NCI-H526 treated with DMSO at 0.1 percent for 48 hours (cell line): Measurements from ENCODE around the gene HSD17B13.
A peak's percentile ranks its signal among the peaks of the same experiment; 100 is the strongest.
"Not testable (repeated sequence)": the region's sequence is repeated elsewhere in the genome, so short reads cannot be mapped to it uniquely, and the experiment has no call there.

Experiments
- DNase-seq: peaks from one replicate; lab custom pipeline; 2025; lab: John Stamatoyannopoulos, UW

The HSD17B13 gene

GRCh38 chr4:87315000-87315399 is 7.7 kb downstream of the HSD17B13 start:
- DNase-seq = not testable (repeated sequence)

GRCh38 chr4:87313756-87314155 is 8.9 kb downstream of the HSD17B13 start:
- no peak for DNase-seq

- DNase-seq = no peak
These were observed 11.0 kb downstream of the HSD17B13 start for GRCh38 chr4:87311684-87312083.

GRCh38 chr4:87310691-87311335 is 11.9 kb downstream of the HSD17B13 start:
- no peak for DNase-seq

GRCh38 chr4:87309625-87310024 is 13.1 kb downstream of the HSD17B13 start:
- no peak for DNase-seq

- DNase-seq = no peak
These were observed 16.6 kb downstream of the HSD17B13 start for GRCh38 chr4:87306056-87306455.

- no peak for DNase-seq
These were observed 17.1 kb downstream of the HSD17B13 start for GRCh38 chr4:87305562-87305961.

- DNase-seq = no peak
These were observed 17.8 kb downstream of the HSD17B13 start for GRCh38 chr4:87304745-87305432.

- no peak for DNase-seq
These were observed 22.8 kb downstream of the HSD17B13 start for GRCh38 chr4:87299898-87300297.

- DNase-seq = no peak
These were observed 24.3 kb downstream of the HSD17B13 start for GRCh38 chr4:87298362-87298761.

- not testable (repeated sequence) for DNase-seq
These were observed 27.8 kb downstream of the HSD17B13 start for GRCh38 chr4:87294911-87295310.

- DNase-seq = not testable (repeated sequence)
These were observed 28.8 kb downstream of the HSD17B13 start for GRCh38 chr4:87293889-87294288.

- no peak for DNase-seq
These were observed 35.7 kb downstream of the HSD17B13 start for GRCh38 chr4:87286970-87287369.

- DNase-seq = not testable (repeated sequence)
These were observed 38.4 kb downstream of the HSD17B13 start for GRCh38 chr4:87284268-87284667.

- no peak for DNase-seq
These were observed 39.5 kb downstream of the HSD17B13 start for GRCh38 chr4:87283151-87283550.

GRCh38 chr4:87281603-87282002 is 41.1 kb downstream of the HSD17B13 start:
- DNase-seq = no peak

GRCh38 chr4:87278335-87278794 is 44.3 kb downstream of the HSD17B13 start:
- no peak for DNase-seq

- no peak for DNase-seq
These were observed 47.4 kb downstream of the HSD17B13 start for GRCh38 chr4:87275311-87275710.

GRCh38 chr4:87274803-87275202 is 47.9 kb downstream of the HSD17B13 start:
- no peak for DNase-seq

GRCh38 chr4:87274327-87274726 is 48.4 kb downstream of the HSD17B13 start:
- no peak for DNase-seq

GRCh38 chr4:87270825-87271224 is 51.9 kb downstream of the HSD17B13 start:
- DNase-seq = no peak

GRCh38 chr4:87270144-87270543 is 52.5 kb downstream of the HSD17B13 start:
- DNase-seq = peak; percentile 63

- DNase-seq = no peak
These were observed 54.3 kb downstream of the HSD17B13 start for GRCh38 chr4:87268411-87268810.

GRCh38 chr4:87266986-87267385 is 55.7 kb downstream of the HSD17B13 start:
- no peak for DNase-seq
